GM10847 (cell line): ENCODE results near the gene KCP.

Source experiments
- POLR2A ChIP-seq: IDR thresholded peaks from 2 replicates; pipeline ENCODE4 v1.6.1; 2011; ENCODE audit not compliant: insufficient read length; ENCODE audit errors: extremely low read depth

Gene KCP

GRCh38 chr7:128841171-128841690, 69.3 kb downstream of the KCP start:
- no peak for TF ChIP-seq POLR2A

- TF ChIP-seq POLR2A = no peak
These were observed 70.0 kb downstream of the KCP start for GRCh38 chr7:128840326-128841170.

- TF ChIP-seq POLR2A = no peak
These were observed 70.7 kb downstream of the KCP start for GRCh38 chr7:128839751-128840177.

GRCh38 chr7:128838981-128839731, 71.4 kb downstream of the KCP start:
- no peak for TF ChIP-seq POLR2A

GRCh38 chr7:128838109-128838779, 72.3 kb downstream of the KCP start:
- no peak for TF ChIP-seq POLR2A

- no peak for TF ChIP-seq POLR2A
These were observed 73.0 kb downstream of the KCP start for GRCh38 chr7:128837521-128837921.

GRCh38 chr7:128836729-128837348, 73.7 kb downstream of the KCP start:
- TF ChIP-seq POLR2A = no peak

- no peak for TF ChIP-seq POLR2A
These were observed 74.5 kb downstream of the KCP start for GRCh38 chr7:128835790-128836641.

GRCh38 chr7:128835231-128835751, 75.2 kb downstream of the KCP start:
- no peak for TF ChIP-seq POLR2A

- TF ChIP-seq POLR2A = no peak
These were observed 76.6 kb downstream of the KCP start for GRCh38 chr7:128833946-128834325.

- TF ChIP-seq POLR2A = no peak
These were observed 77.2 kb downstream of the KCP start for GRCh38 chr7:128833148-128833945.

- TF ChIP-seq POLR2A = no peak
These were observed 77.7 kb downstream of the KCP start for GRCh38 chr7:128832880-128833147.

GRCh38 chr7:128831994-128832879, 78.3 kb downstream of the KCP start:
- no peak for TF ChIP-seq POLR2A
